ENCODE measurements around the gene MT4.

The MT4 gene

DNA sequence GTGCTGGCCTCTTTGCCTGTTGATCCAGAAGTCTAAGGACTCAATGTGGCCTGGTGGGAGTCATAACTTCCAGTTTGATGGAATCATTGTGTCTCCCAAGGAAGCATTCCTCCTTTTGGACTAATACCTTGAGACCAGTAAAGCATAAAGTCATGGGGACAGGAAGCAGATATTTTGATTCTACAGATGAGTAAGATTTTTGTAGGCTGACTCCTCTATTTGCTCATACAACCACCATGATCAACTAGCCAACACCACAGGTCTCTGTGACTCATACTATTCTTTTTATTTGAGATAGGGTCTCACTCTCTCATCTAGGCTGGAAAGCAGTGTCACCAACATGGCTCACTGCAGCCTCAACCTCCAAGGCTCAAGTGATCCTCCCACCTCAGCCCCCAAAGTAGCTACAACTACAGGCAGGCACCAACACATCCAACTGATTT, 49.7 kb downstream of the MT4 start:
- peaks cover 47% of the 10 kb centered on the region for H3K27me3 ChIP-seq (replicated peaks; ENCODE audit: insufficient read depth, low read length)
- no peak overlapping the region for H3K9ac ChIP-seq (ENCODE audit: low read length)
- no peak for DNase-seq
- H3K4me3 ChIP-seq (ENCODE audit: low read length), result no peak overlapping the region
- H3K4me2 ChIP-seq (ENCODE audit: low read depth, low read length), result no peak overlapping the region
- H3K36me3 ChIP-seq (replicated peaks; ENCODE audit: insufficient read depth, low read length), result no peaks in the 10 kb centered on the region
- H3F3A ChIP-seq (ENCODE audit: insufficient read depth, low read length), result peaks cover 4% of the 10 kb centered on the region; the same call in 1 of the 2 replicates
- no peak overlapping the region for H3K27ac ChIP-seq (ENCODE audit: low read length)
- TF ChIP-seq, protein P1, sequence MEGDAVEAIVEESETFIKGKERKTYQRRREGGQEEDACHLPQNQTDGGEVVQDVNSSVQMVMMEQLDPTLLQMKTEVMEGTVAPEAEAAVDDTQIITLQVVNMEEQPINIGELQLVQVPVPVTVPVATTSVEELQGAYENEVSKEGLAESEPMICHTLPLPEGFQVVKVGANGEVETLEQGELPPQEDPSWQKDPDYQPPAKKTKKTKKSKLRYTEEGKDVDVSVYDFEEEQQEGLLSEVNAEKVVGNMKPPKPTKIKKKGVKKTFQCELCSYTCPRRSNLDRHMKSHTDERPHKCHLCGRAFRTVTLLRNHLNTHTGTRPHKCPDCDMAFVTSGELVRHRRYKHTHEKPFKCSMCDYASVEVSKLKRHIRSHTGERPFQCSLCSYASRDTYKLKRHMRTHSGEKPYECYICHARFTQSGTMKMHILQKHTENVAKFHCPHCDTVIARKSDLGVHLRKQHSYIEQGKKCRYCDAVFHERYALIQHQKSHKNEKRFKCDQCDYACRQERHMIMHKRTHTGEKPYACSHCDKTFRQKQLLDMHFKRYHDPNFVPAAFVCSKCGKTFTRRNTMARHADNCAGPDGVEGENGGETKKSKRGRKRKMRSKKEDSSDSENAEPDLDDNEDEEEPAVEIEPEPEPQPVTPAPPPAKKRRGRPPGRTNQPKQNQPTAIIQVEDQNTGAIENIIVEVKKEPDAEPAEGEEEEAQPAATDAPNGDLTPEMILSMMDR (IDR thresholded peaks at IDR 0.05; ENCODE audit: low read length), result no peak
- no peak for TF ChIP-seq EZH2 (optimal IDR thresholded peaks at IDR 0.05; ENCODE audit: low read depth, low read length)
- no peak for TF ChIP-seq EZH2phosphoT487 (IDR thresholded peaks at IDR 0.05; ENCODE audit: low read length)
- H4K20me1 ChIP-seq (ENCODE audit: insufficient read depth, low read length), result no peaks in the 10 kb centered on the region
- H3K9me3 ChIP-seq (replicated peaks; ENCODE audit: insufficient read depth, low read length), result no peaks in the 10 kb centered on the region
- H3K9me2 ChIP-seq (replicated peaks; ENCODE audit: insufficient read depth, low read length), result no peaks in the 10 kb centered on the region
- no peaks in the 10 kb centered on the region for H3K79me2 ChIP-seq (ENCODE audit: low read length)
- no peak overlapping the region for H2AFZ ChIP-seq (ENCODE audit: low read length)
- peaks cover 12% of the 10 kb centered on the region; the same call in 1 of the 2 replicates for H3K4me1 ChIP-seq (ENCODE audit: low read length)

DNA sequence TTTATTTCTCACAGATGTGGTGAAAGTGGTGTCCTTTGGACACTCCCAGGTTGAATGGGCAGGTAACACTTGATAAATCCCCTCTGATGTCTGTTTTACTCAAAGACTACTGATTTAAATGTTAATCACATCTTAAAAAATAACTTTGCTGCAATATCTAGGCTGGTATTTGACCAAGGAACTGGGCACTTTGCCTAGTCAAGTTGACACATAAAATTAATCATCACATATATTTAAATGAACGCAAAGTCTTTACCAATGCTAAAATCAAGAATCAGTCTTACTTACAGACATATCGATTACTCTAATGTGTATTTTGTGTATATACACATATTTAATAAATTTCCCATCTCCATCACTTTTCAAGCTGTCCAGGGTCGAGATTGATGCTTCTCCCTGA, 50.5 kb downstream of the MT4 start:
- no peak overlapping the region for H3K27ac ChIP-seq (ENCODE audit: low read length)
- H3K4me3 ChIP-seq (ENCODE audit: low read length), result no peak overlapping the region
- peaks cover 4% of the 10 kb centered on the region; the same call in 1 of the 2 replicates for H3K4me1 ChIP-seq (ENCODE audit: low read length)
- H3K9me2 ChIP-seq (replicated peaks; ENCODE audit: insufficient read depth, low read length), result no peaks in the 10 kb centered on the region
- H4K20me1 ChIP-seq (ENCODE audit: insufficient read depth, low read length), result no peaks in the 10 kb centered on the region
- TF ChIP-seq, protein P1 (IDR thresholded peaks at IDR 0.05; ENCODE audit: low read length), result no peak
- TF ChIP-seq EZH2phosphoT487 (IDR thresholded peaks at IDR 0.05; ENCODE audit: low read length) (no peak), EZH2 (optimal IDR thresholded peaks at IDR 0.05; ENCODE audit: low read depth, low read length) (no peak)
- H3K4me2 ChIP-seq (ENCODE audit: low read depth, low read length), result no peak overlapping the region
- H3F3A ChIP-seq (ENCODE audit: insufficient read depth, low read length), result no peaks in the 10 kb centered on the region
- H3K27me3 ChIP-seq (replicated peaks; ENCODE audit: insufficient read depth, low read length), result peaks cover 44% of the 10 kb centered on the region
- no peak overlapping the region for H2AFZ ChIP-seq (ENCODE audit: low read length)
- DNase-seq, result no peak
- no peak overlapping the region for H3K9ac ChIP-seq (ENCODE audit: low read length)
- H3K79me2 ChIP-seq (ENCODE audit: low read length), result no peaks in the 10 kb centered on the region
- H3K36me3 ChIP-seq (replicated peaks; ENCODE audit: insufficient read depth, low read length), result no peaks in the 10 kb centered on the region
- no peaks in the 10 kb centered on the region for H3K9me3 ChIP-seq (replicated peaks; ENCODE audit: insufficient read depth, low read length)

DNA sequence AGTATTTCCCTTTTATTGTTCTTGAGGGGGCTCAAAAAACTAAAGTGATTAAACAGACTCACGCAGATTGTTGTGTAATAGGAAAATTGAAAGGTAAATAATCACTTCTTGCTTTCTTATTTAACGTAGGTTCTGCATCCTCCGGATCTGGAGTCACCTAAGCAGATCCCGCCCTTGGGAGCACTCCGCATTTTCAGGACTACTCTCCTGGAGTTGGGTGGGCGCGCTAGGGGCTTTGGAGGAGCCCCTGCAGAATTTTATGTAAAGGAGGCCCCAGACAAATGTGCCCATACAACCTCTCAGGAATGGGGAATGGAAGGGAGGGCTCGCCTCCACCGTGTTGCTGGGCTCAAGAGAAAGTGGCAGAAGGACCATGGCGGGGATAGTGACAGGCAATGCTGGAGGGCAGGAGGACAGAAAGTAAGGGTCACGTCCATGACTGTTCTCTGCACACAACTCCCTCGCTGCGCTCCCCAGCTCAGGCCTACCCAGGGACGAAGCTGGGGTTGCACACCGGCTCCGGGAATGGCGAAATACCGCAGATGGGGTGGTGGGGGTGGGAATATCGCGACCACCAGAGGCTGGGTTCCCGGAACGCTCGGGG, 51.8 kb downstream of the MT4 start:
- no peaks in the 10 kb centered on the region for H3K79me2 ChIP-seq (ENCODE audit: low read length)
- H3K27ac ChIP-seq (ENCODE audit: low read length), result no peak overlapping the region
- no peaks in the 10 kb centered on the region for H3K9me2 ChIP-seq (replicated peaks; ENCODE audit: insufficient read depth, low read length)
- H3F3A ChIP-seq (ENCODE audit: insufficient read depth, low read length), result no peaks in the 10 kb centered on the region
- no peak overlapping the region for H3K9ac ChIP-seq (ENCODE audit: low read length)
- H3K4me3 ChIP-seq (ENCODE audit: low read length), result no peak overlapping the region
- H3K9me3 ChIP-seq (replicated peaks; ENCODE audit: insufficient read depth, low read length), result no peaks in the 10 kb centered on the region
- DNase-seq, result no peak
- no peaks in the 10 kb centered on the region for H3K4me1 ChIP-seq (ENCODE audit: low read length)
- no peak for TF ChIP-seq EZH2 (optimal IDR thresholded peaks at IDR 0.05; ENCODE audit: low read depth, low read length)
- TF ChIP-seq, protein P1 (IDR thresholded peaks at IDR 0.05; ENCODE audit: low read length), result no peak
- no peak for TF ChIP-seq EZH2phosphoT487 (IDR thresholded peaks at IDR 0.05; ENCODE audit: low read length)
- H4K20me1 ChIP-seq (ENCODE audit: insufficient read depth, low read length), result no peaks in the 10 kb centered on the region
- no peak overlapping the region for H3K4me2 ChIP-seq (ENCODE audit: low read depth, low read length)
- H2AFZ ChIP-seq (ENCODE audit: low read length), result no peak overlapping the region
- H3K27me3 ChIP-seq (replicated peaks; ENCODE audit: insufficient read depth, low read length), result peaks cover 33% of the 10 kb centered on the region
- no peaks in the 10 kb centered on the region for H3K36me3 ChIP-seq (replicated peaks; ENCODE audit: insufficient read depth, low read length)

All from MM.1S (cell line).